ENCODE measurements around the gene KIFC1. TPM values are rescaled to one million over a fixed set of nuclear protein-coding genes. Genes with fewer than 3 reads are reported as not detected.
A peak's percentile ranks its signal among the peaks of the same experiment; 100 is the strongest.
"Not testable (repeated sequence)": the region's sequence is repeated elsewhere in the genome, so short reads cannot be mapped to it uniquely, and the experiment has no call there.

KIFC1 gene
- total RNA-seq, 2 experiments from 2014 or later: 1.2 to 1.6 TPM

DNA sequence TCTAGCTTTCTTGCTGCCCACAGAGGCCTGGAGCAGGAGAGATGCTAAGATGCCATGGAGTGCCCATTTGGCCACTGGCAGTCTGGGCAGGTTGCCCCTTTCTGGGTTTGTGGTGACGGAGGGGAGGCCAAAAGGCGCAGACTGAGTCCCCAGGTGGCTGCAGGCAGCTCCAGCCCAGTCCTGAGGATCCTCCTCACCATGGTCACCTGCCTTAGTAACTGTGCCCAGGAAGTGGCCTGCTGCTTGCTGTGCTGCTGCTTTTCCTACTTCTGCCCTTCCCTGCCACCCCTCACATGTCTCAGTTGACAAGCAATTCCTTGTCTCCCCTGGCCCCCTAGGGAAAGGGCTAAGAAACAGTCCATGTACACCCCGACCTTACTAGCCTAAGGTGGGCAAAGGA is 35.3 kb upstream of the KIFC1 start:
- TF ChIP-seq, protein P1, sequence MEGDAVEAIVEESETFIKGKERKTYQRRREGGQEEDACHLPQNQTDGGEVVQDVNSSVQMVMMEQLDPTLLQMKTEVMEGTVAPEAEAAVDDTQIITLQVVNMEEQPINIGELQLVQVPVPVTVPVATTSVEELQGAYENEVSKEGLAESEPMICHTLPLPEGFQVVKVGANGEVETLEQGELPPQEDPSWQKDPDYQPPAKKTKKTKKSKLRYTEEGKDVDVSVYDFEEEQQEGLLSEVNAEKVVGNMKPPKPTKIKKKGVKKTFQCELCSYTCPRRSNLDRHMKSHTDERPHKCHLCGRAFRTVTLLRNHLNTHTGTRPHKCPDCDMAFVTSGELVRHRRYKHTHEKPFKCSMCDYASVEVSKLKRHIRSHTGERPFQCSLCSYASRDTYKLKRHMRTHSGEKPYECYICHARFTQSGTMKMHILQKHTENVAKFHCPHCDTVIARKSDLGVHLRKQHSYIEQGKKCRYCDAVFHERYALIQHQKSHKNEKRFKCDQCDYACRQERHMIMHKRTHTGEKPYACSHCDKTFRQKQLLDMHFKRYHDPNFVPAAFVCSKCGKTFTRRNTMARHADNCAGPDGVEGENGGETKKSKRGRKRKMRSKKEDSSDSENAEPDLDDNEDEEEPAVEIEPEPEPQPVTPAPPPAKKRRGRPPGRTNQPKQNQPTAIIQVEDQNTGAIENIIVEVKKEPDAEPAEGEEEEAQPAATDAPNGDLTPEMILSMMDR (IDR thresholded peaks at IDR 0.05): no peak
- Histone ChIP-seq H3K4me1 (ENCODE audit: insufficient read depth, low read length) (no peaks in the 10 kb centered on the region), H3K36me3 (ENCODE audit: insufficient read depth, low read length) (no peaks in the 10 kb centered on the region), H3K27ac (ENCODE audit: low read depth in 1 of 2, low read length in 2 of 2) (no peak overlapping the region), H3K27me3 (ENCODE audit: control insufficient read depth in 1 of 2, insufficient read depth in 2 of 2, low read length in 2 of 2) (no peaks in the 10 kb centered on the region), H3K9me3 (ENCODE audit: control insufficient read depth in 1 of 2, insufficient read depth in 1 of 2, low read length in 2 of 2) (no peaks in the 10 kb centered on the region), H3K4me3 (ENCODE audit: low read length) (peak overlapping the region; percentile 4)
- ATAC-seq (ENCODE audit: poor library complexity): no peak
- Mint-ChIP-seq H3K4me1 (ENCODE audit: low read depth) (no peaks in the 10 kb centered on the region), H3K27ac (no peak overlapping the region), H3K36me3 (ENCODE audit: low read depth) (no peaks in the 10 kb centered on the region), H3K4me3 (no peak overlapping the region), H3K9me3 (no peaks in the 10 kb centered on the region), H3K27me3 (no peaks in the 10 kb centered on the region)
- CTCF ChIA-PET: no interaction called here
- intact Hi-C loops (cut with DNase I, micrococcal nuclease): no loop called here
- DNase-seq: no peak
- POLR2A ChIA-PET: no interaction called here

GRCh38 chr6:33357160-33357871 is 34.3 kb upstream of the KIFC1 start:
- intact Hi-C loops (cut with DNase I, micrococcal nuclease); CTCF ChIA-PET; H3K9me3 Mint-ChIP-seq; DNase-seq; H3K4me1 ChIP-seq (ENCODE audit: insufficient read depth, low read length); H3K27me3 Mint-ChIP-seq; H3K9me3 ChIP-seq (ENCODE audit: control insufficient read depth in 1 of 2, insufficient read depth in 1 of 2, low read length in 2 of 2); H3K36me3 Mint-ChIP-seq (ENCODE audit: low read depth); H3K27me3 ChIP-seq (ENCODE audit: control insufficient read depth in 1 of 2, insufficient read depth in 2 of 2, low read length in 2 of 2); H3K4me1 Mint-ChIP-seq (ENCODE audit: low read depth); H3K27ac Mint-ChIP-seq; ATAC-seq (ENCODE audit: poor library complexity); H3K4me3 ChIP-seq (ENCODE audit: low read length); POLR2A ChIA-PET; H3K27ac ChIP-seq (ENCODE audit: low read depth in 1 of 2, low read length in 2 of 2); H3K4me3 Mint-ChIP-seq; H3K36me3 ChIP-seq (ENCODE audit: insufficient read depth, low read length): not testable (repeated sequence)

DNA sequence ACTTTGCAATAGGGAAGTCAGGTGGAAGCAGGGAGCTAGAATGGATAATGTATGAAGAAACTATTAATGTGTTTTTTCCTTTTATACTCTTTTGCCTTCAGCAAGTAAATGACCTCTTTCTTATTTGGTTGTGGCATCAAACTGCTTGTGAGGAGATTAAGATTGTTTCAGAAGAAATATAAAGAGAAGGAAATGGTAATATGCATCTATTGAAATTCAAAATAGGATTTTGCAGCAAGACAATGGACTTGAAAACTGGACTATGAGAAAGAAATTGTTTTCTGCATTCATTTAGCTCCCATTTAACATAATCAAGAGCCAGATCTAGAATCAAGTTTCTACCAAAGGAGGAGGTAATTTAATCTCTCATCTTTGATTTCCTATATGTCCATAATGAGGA is 32.3 kb upstream of the KIFC1 start:
- CTCF ChIA-PET: no interaction called here
- no peak overlapping the region for H3K4me3 ChIP-seq (ENCODE audit: low read length)
- TF ChIP-seq, protein P1 (IDR thresholded peaks at IDR 0.05): no peak
- H3K9me3 ChIP-seq (ENCODE audit: control insufficient read depth in 1 of 2, insufficient read depth in 1 of 2, low read length in 2 of 2): no peaks in the 10 kb centered on the region
- intact Hi-C loops (cut with DNase I, micrococcal nuclease): no loop called here
- no peak overlapping the region for H3K27ac ChIP-seq (ENCODE audit: low read depth in 1 of 2, low read length in 2 of 2)
- ATAC-seq (ENCODE audit: poor library complexity) (no peak), DNase-seq (no peak)
- Mint-ChIP-seq H3K4me1 (ENCODE audit: low read depth) (no peaks in the 10 kb centered on the region), H3K27ac (no peak overlapping the region), H3K27me3 (no peaks in the 10 kb centered on the region), H3K4me3 (no peak overlapping the region), H3K36me3 (ENCODE audit: low read depth) (no peaks in the 10 kb centered on the region), H3K9me3 (no peaks in the 10 kb centered on the region)
- POLR2A ChIA-PET: interaction anchor here (1.1 kb wide), 1 partner anchor 15 kb away, joined by 4 read pairs; no protein-coding TSS in a partner anchor
- H3K27me3 ChIP-seq (ENCODE audit: control insufficient read depth in 1 of 2, insufficient read depth in 2 of 2, low read length in 2 of 2): no peaks in the 10 kb centered on the region
- no peaks in the 10 kb centered on the region for H3K4me1 ChIP-seq (ENCODE audit: insufficient read depth, low read length)
- H3K36me3 ChIP-seq (ENCODE audit: insufficient read depth, low read length): no peaks in the 10 kb centered on the region

DNA sequence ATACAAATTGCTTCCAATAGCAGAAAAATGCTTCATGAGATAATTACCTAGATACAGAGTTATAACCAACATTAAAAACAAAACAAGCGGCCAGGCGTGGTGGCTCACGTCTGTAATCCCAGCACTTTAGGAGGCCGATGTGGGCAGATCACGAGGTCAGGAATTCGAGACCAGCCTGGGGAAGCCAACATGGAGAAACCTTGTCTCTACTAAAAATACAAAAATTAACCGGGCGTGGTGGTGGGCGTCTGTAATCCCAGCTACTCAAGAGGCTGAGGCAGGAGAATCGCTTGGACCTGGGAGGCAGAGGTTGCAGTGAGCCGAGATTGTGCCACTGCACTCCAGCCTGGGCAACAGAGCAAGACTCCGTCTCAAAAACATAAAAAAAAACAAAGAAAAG is 28.1 kb upstream of the KIFC1 start:
- H3K36me3 ChIP-seq (ENCODE audit: insufficient read depth, low read length); H3K27ac ChIP-seq (ENCODE audit: low read depth in 1 of 2, low read length in 2 of 2); H3K9me3 Mint-ChIP-seq; H3K27me3 ChIP-seq (ENCODE audit: control insufficient read depth in 1 of 2, insufficient read depth in 2 of 2, low read length in 2 of 2); H3K4me3 Mint-ChIP-seq; H3K9me3 ChIP-seq (ENCODE audit: control insufficient read depth in 1 of 2, insufficient read depth in 1 of 2, low read length in 2 of 2); DNase-seq; ATAC-seq (ENCODE audit: poor library complexity); intact Hi-C loops (cut with DNase I, micrococcal nuclease); H3K4me1 Mint-ChIP-seq (ENCODE audit: low read depth); H3K27ac Mint-ChIP-seq; H3K36me3 Mint-ChIP-seq (ENCODE audit: low read depth); H3K4me1 ChIP-seq (ENCODE audit: insufficient read depth, low read length); H3K4me3 ChIP-seq (ENCODE audit: low read length); H3K27me3 Mint-ChIP-seq: not testable (repeated sequence)
- POLR2A ChIA-PET: interaction anchor here (0.6 kb wide), 1 partner anchor 18 kb away, joined by 3 read pairs; no protein-coding TSS in a partner anchor
- CTCF ChIA-PET: interaction anchor here (0.9 kb wide), 1 partner anchor 9 kb away, joined by 4 read pairs; no protein-coding TSS in a partner anchor

- H3K36me3 Mint-ChIP-seq (ENCODE audit: low read depth); H3K4me1 ChIP-seq (ENCODE audit: insufficient read depth, low read length); DNase-seq; H3K27me3 ChIP-seq (ENCODE audit: control insufficient read depth in 1 of 2, insufficient read depth in 2 of 2, low read length in 2 of 2); H3K9me3 Mint-ChIP-seq; H3K27me3 Mint-ChIP-seq; H3K36me3 ChIP-seq (ENCODE audit: insufficient read depth, low read length); H3K4me1 Mint-ChIP-seq (ENCODE audit: low read depth); H3K27ac ChIP-seq (ENCODE audit: low read depth in 1 of 2, low read length in 2 of 2); intact Hi-C loops (cut with DNase I, micrococcal nuclease); H3K27ac Mint-ChIP-seq; H3K4me3 ChIP-seq (ENCODE audit: low read length); H3K9me3 ChIP-seq (ENCODE audit: control insufficient read depth in 1 of 2, insufficient read depth in 1 of 2, low read length in 2 of 2); ATAC-seq (ENCODE audit: poor library complexity); H3K4me3 Mint-ChIP-seq; CTCF ChIA-PET: not testable (repeated sequence)
- POLR2A ChIA-PET: interaction anchor here (0.6 kb wide), 2 partner anchors 202 to 1158 kb away, joined by 3 read pairs; no protein-coding TSS in a partner anchor
Measured at GRCh38 chr6:33364475-33365205, 27.0 kb upstream of the KIFC1 start.
